22Rv1 (cell line): Measurements from ENCODE around the gene TSPAN14.
"Not testable (repeated sequence)": the region's sequence is repeated elsewhere in the genome, so short reads cannot be mapped to it uniquely, and the experiment has no call there.

ENCODE experiments used
- H3K27ac ChIP-seq: fragments of 450-650 bp; 2 replicates; pipeline ENCODE4 v1.5.1; 2017
- CTCF ChIP-seq: fragments of 450-650 bp; IDR thresholded peaks from 2 replicates; pipeline ENCODE4 v1.5.1; 2017; ENCODE audit warnings: mild to moderate bottlenecking
- ZFX ChIP-seq: fragments of 450-650 bp; IDR thresholded peaks from 2 replicates; pipeline ENCODE4 v1.6.1; 2017; ENCODE audit warnings: antibody characterized with exemption, borderline replicate concordance

Gene TSPAN14

GRCh38 chr10:80473692-80474596, 19.8 kb downstream of the TSPAN14 start:
- TF ChIP-seq ZFX: no peak
- TF ChIP-seq CTCF: no peak
- no peak overlapping the region for H3K27ac ChIP-seq

GRCh38 chr10:80474597-80474910, 20.4 kb downstream of the TSPAN14 start:
- no peak for TF ChIP-seq ZFX
- no peak for TF ChIP-seq CTCF
- H3K27ac ChIP-seq: no peak overlapping the region

- no peak overlapping the region for H3K27ac ChIP-seq
- TF ChIP-seq CTCF (no peak), ZFX (no peak)
Measured at GRCh38 chr10:80474941-80475340, 20.8 kb downstream of the TSPAN14 start.

GRCh38 chr10:80475641-80476040, 21.5 kb downstream of the TSPAN14 start:
- H3K27ac ChIP-seq: not testable (repeated sequence)

GRCh38 chr10:80476685-80477084, 22.6 kb downstream of the TSPAN14 start:
- TF ChIP-seq CTCF: no peak
- TF ChIP-seq ZFX: no peak
- H3K27ac ChIP-seq: no peak overlapping the region

GRCh38 chr10:80477813-80478212, 23.7 kb downstream of the TSPAN14 start:
- H3K27ac ChIP-seq: no peak overlapping the region
- TF ChIP-seq ZFX (no peak), CTCF (no peak)

- not testable (repeated sequence) for H3K27ac ChIP-seq
Measured at GRCh38 chr10:80480373-80480772, 26.3 kb downstream of the TSPAN14 start.

- H3K27ac ChIP-seq: no peak overlapping the region
- TF ChIP-seq ZFX (no peak), CTCF (no peak)
Measured at GRCh38 chr10:80480852-80481251, 26.7 kb downstream of the TSPAN14 start.
